GM12891 (cell line): ENCODE data around the gene CD47.

ENCODE experiments used
- PAX5 ChIP-seq: IDR thresholded peaks from 2 replicates; pipeline ENCODE4 v1.6.1; 2011; ENCODE audit warnings: low read length, moderate library complexity, mild to moderate bottlenecking; ENCODE audit not compliant: insufficient read depth, severe bottlenecking
- POLR2A ChIP-seq: IDR thresholded peaks from 2 replicates; pipeline ENCODE4 v1.6.1; 2011; ENCODE audit warnings: low read depth, low read length, control low read depth
- POLR2AphosphoS5 ChIP-seq: IDR thresholded peaks from 2 replicates; pipeline ENCODE4 v1.6.1; 2011; ENCODE audit warnings: low read depth, low read length, control low read depth
- POU2F2 ChIP-seq: IDR thresholded peaks from 2 replicates; pipeline ENCODE4 v1.6.1; 2011; ENCODE audit warnings: low read depth, mild to moderate bottlenecking, control low read depth, low read length, moderate library complexity
- SPI1 ChIP-seq: IDR thresholded peaks from 2 replicates; pipeline ENCODE4 v1.6.1; 2011; ENCODE audit warnings: low read depth, low read length, control low read depth
- TAF1 ChIP-seq: IDR thresholded peaks from 2 replicates; pipeline ENCODE4 v1.6.1; 2011; ENCODE audit warnings: low read depth, low read length, control low read depth

DNA sequence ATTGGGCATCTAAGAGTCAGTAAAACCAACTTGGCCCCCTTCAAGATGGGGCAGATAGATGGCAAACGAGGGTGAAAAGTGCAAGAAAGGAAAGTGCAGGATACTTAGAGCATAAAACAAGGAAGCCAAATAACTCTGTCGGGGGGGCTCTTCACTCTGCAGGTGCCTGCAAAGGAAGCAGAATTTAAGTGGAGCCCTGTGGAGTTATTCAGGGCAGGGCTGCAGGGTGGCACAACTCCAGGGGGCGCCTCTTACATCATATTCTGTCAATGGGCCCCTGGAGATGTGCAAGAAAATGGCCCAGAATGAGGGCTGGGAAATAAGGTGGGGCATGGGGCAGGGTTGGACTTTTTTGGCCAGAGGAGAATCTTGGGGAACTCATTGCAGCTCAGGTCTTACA, 69.7 kb downstream of the CD47 start:
- no peak for TF ChIP-seq POLR2A
- no peak for TF ChIP-seq POLR2AphosphoS5
- TF ChIP-seq TAF1 = no peak
- TF ChIP-seq POU2F2 = no peak
- TF ChIP-seq PAX5 = no peak
- TF ChIP-seq SPI1 = no peak
